Smooth muscle cell (in vitro differentiated cells): Measurements from ENCODE around the gene NDUFS3. TPM values are rescaled to one million over a fixed set of nuclear protein-coding genes. Genes with fewer than 3 reads are reported as not detected.
"Not testable (repeated sequence)": the region's sequence is repeated elsewhere in the genome, so short reads cannot be mapped to it uniquely, and the experiment has no call there.

Experiments used
- DNase-seq: peaks from one replicate; lab custom pipeline; 2025; ENCODE audit not compliant: unreplicated experiment; lab: John Stamatoyannopoulos, UW
- H2AFZ ChIP-seq: fragments of 200-600 bp; sonication (generic); 2 replicates; pipeline ENCODE4 v1.6.0; 2016; ENCODE audit warnings: antibody characterized with exemption, low read depth, mild to moderate bottlenecking
- H3F3A ChIP-seq: fragments of 200-600 bp; sonication (generic); 2 replicates; pipeline ENCODE4 v1.6.0; 2017; ENCODE audit warnings: antibody characterized with exemption, low read depth
- H3K27ac ChIP-seq: fragments of 200-600 bp; sonication (generic); 2 replicates; pipeline ENCODE4 v1.5.1; 2016; ENCODE audit warnings: low read depth, mild to moderate bottlenecking
- H3K27me3 ChIP-seq: fragments of 200-600 bp; sonication (generic); 2 replicates; pipeline ENCODE4 v1.6.1; 2016; ENCODE audit warnings: low read depth, mild to moderate bottlenecking
- H3K36me3 ChIP-seq: fragments of 200-600 bp; sonication (generic); 2 replicates; pipeline ENCODE4 v1.5.1; 2016; ENCODE audit warnings: low read depth
- H3K4me1 ChIP-seq: fragments of 200-600 bp; sonication (generic); 2 replicates; pipeline ENCODE4 v1.5.1; 2016; ENCODE audit warnings: low read depth
- H3K4me2 ChIP-seq: fragments of 200-600 bp; sonication (generic); 2 replicates; pipeline ENCODE4 v1.6.0; 2016; ENCODE audit warnings: mild to moderate bottlenecking
- H3K4me3 ChIP-seq: fragments of 200-600 bp; sonication (generic); 2 replicates; pipeline ENCODE4 v1.5.1; 2016; ENCODE audit warnings: mild to moderate bottlenecking
- H3K79me2 ChIP-seq: fragments of 200-600 bp; sonication (generic); 2 replicates; pipeline ENCODE4 v1.6.0; 2016; ENCODE audit warnings: low read depth, mild to moderate bottlenecking
- H3K9ac ChIP-seq: fragments of 200-600 bp; sonication (generic); 2 replicates; pipeline ENCODE4 v1.6.0; 2016; ENCODE audit warnings: low read depth
- H3K9me3 ChIP-seq: fragments of 200-600 bp; sonication (generic); replicated peaks from 2 replicates; pipeline ENCODE4 v1.5.1; 2016; ENCODE audit warnings: low read depth
- H4K20me1 ChIP-seq: fragments of 200-600 bp; sonication (generic); 2 replicates; pipeline ENCODE4 v1.6.0; 2016; ENCODE audit warnings: low read depth
- CTCF ChIP-seq: fragments of 200-600 bp; sonication (generic); IDR thresholded peaks from 2 replicates; pipeline ENCODE4 v1.5.1; 2017; ENCODE audit warnings: borderline replicate concordance, mild to moderate bottlenecking, antibody characterized with exemption; ENCODE audit not compliant: insufficient read depth, poor library complexity, severe bottlenecking
- WGBS: methylation state at CpG from one replicate; pipeline ENCODE4 v1.1.7; 2016; ENCODE audit warnings: low lambda C conversion rate; 5-methylcytosine and 5-hydroxymethylcytosine counted together
- polyA plus RNA-seq: library from polyadenylated mRNA; unstranded; fragments of >200 nt; fragmentation: Nextera tagmentation; extraction: Ambion mirVana; gene quantifications from 2 replicates; pipeline ENCODE4 v1.2.1, GENCODE V29; 2016
- total RNA-seq: library from RNA; depleted of rRNA; stranded (reverse); fragments of >200 nt; gene quantifications from 2 replicates; pipeline ENCODE4 v1.2.3, GENCODE V29; 2014

The NDUFS3 gene
- total and polyA plus RNA-seq, 2 experiments from 2014 or later, result 53.8 to 110 TPM

GRCh38 chr11:47560426-47560825 lies 18.4 kb upstream of the NDUFS3 start:
- Histone ChIP-seq H3K79me2 (peaks cover 3% of the 10 kb centered on the region), H3K4me2 (no peak overlapping the region), H3K4me1 (no peaks in the 10 kb centered on the region), H3F3A (no peaks in the 10 kb centered on the region), H3K4me3 (no peak overlapping the region), H3K27ac (no peak overlapping the region), H3K9me3 (no peaks in the 10 kb centered on the region), H3K27me3 (no peaks in the 10 kb centered on the region), H2AFZ (no peak overlapping the region), H3K9ac (no peak overlapping the region), H3K36me3 (no peaks in the 10 kb centered on the region), H4K20me1 (no peaks in the 10 kb centered on the region)
- 89% methylated on average over 2 of the region's 2 CpGs for WGBS
- no peak for TF ChIP-seq CTCF
- DNase-seq, result no peak

- not testable (repeated sequence) for H3K4me2 ChIP-seq, H2AFZ ChIP-seq, H3K9me3 ChIP-seq, H3K27me3 ChIP-seq, DNase-seq, H3K4me3 ChIP-seq, H3K9ac ChIP-seq, H3K4me1 ChIP-seq, H4K20me1 ChIP-seq, H3F3A ChIP-seq, H3K27ac ChIP-seq, H3K36me3 ChIP-seq
- WGBS, result 93% methylated on average over 4 of the region's 4 CpGs
- peaks cover 20% of the 10 kb centered on the region for H3K79me2 ChIP-seq
These were observed 16.5 kb upstream of the NDUFS3 start for GRCh38 chr11:47562393-47562792.

GRCh38 chr11:47564366-47564765 lies 14.5 kb upstream of the NDUFS3 start:
- not testable (repeated sequence) for DNase-seq, H3K9ac ChIP-seq, H3K27ac ChIP-seq, H3K27me3 ChIP-seq, H3K36me3 ChIP-seq, H2AFZ ChIP-seq, H4K20me1 ChIP-seq, H3F3A ChIP-seq, H3K4me1 ChIP-seq, H3K9me3 ChIP-seq, H3K4me3 ChIP-seq
- peaks cover 37% of the 10 kb centered on the region for H3K79me2 ChIP-seq
- H3K4me2 ChIP-seq, result peak overlapping the region; percentile 100
- WGBS, result 98% methylated on average over 10 of the region's 10 CpGs

GRCh38 chr11:47564933-47565339 lies 13.9 kb upstream of the NDUFS3 start:
- TF ChIP-seq CTCF, result no peak
- Histone ChIP-seq H3K27ac (no peak overlapping the region), H3K4me1 (no peaks in the 10 kb centered on the region), H3F3A (no peaks in the 10 kb centered on the region), H3K9ac (peak overlapping the region; percentile 87), H3K36me3 (no peaks in the 10 kb centered on the region), H2AFZ (peak overlapping the region; percentile 87), H3K9me3 (no peaks in the 10 kb centered on the region), H4K20me1 (no peaks in the 10 kb centered on the region), H3K79me2 (peaks cover 38% of the 10 kb centered on the region), H3K27me3 (no peaks in the 10 kb centered on the region), H3K4me3 (peak overlapping the region; percentile 95), H3K4me2 (peak overlapping the region; percentile 100)
- DNase-seq, result no peak
- WGBS, result 29% methylated on average over 9 of the region's 11 CpGs
